GM20431 (cell line): ENCODE data around the gene GPR78.

ENCODE experiments used
- in situ Hi-C: fragments of 300-500 bp; cut with MseI, MboI; formaldehyde crosslinking; loops from one replicate; pipeline ENCODE4 v1.15.0; 2020; ENCODE audit warnings: low sequenced_read_pairs; ENCODE audit not compliant: unreplicated experiment

Gene GPR78

GRCh38 chr4:8582436-8582835 lies 2.2 kb downstream of the GPR78 start:
- in situ Hi-C loops: loop anchor here (25.0 kb wide), 1 partner anchor 120 kb away; no protein-coding TSS in a partner anchor

DNA sequence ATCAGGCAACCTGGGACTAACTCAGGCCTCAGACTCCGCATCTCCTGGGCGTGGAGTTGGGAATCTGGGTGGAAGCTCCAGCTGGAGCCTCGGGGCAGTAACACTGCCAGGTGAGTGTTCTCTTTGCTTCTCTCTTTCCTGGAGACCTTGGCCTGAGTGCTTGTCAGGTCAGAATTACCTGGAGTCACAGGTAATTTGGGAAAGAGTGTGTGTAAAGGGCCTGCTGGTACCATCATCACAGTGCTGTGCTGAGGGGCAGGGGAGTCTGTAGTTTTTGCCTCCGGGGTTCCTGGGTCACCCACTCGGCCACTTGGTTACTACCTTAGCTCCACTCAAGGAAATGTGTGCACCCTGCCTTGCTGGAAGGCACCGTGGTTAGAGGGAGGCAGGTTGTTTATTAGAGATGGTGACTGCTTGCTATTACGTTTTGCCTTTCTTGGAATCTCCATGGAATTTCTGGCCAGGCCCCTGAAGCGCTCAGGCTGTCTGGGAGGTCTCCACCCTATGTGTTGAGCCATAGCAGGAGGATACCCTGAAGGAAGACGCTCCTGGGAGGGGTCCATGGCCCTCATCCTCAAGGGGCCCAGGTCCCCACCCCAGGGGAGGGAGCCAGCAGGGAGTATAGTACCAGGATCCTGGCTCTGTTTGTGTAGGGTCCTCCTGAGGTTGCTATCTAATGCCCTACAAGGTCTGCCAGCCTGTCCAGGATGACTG lies 2.9 kb downstream of the GPR78 start:
- in situ Hi-C loops: loop anchor here (25.0 kb wide), 1 partner anchor 121 kb away; no protein-coding TSS in a partner anchor

GRCh38 chr4:8583655-8584025 lies 3.4 kb downstream of the GPR78 start:
- in situ Hi-C loops: loop anchor here (25.0 kb wide), 1 partner anchor 121 kb away; no protein-coding TSS in a partner anchor

DNA sequence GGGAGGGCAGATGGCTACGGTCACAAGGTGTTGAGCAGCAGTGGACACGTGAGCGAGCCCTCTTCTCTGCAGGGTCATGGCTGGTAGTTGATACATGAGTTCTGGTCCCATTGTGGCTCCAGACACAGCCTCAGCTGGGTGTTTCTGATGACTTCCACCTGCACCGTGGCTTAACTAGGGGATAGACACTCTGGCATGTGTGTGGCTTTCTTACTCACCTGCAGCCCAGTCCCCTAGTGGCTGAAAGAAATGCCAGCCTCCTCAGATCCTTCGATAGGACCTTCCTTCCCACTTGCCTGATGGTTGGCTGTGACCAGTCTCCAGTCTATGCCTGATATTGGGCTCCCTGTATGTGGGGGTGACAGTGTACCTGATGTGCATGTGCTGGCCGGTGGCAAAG lies 5.0 kb downstream of the GPR78 start:
- in situ Hi-C loops: loop anchor here (25.0 kb wide), 1 partner anchor 123 kb away; no protein-coding TSS in a partner anchor

DNA sequence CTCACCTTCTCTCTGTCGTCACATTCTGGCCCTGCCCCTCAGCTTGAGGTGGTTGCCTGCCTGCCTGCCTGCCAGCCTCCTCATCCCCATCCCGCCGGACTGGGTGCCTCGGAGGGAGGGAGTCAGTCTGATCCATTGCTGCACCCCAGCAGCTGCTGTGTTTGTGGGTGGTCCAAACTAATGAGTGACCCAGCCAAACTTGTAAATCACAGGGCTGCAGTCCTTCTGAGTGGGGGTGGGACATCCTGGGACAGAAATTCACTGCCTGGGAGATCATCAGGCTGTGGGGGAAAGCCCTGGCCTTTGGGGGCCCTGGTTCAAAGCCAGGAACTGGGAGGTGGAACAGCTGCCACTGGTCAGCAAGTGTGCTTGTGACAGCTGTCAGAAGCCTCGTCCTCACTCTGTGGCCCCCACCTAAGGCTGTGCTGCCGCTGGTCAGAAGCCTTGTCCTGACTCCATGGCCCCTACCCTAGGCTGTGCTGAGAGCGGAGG lies 5.6 kb downstream of the GPR78 start:
- in situ Hi-C loops: loop anchor here (25.0 kb wide), 1 partner anchor 123 kb away; no protein-coding TSS in a partner anchor

GRCh38 chr4:8586246-8586645 lies 6.1 kb downstream of the GPR78 start:
- in situ Hi-C loops: loop anchor here (25.0 kb wide), 1 partner anchor 124 kb away; no protein-coding TSS in a partner anchor

- in situ Hi-C loops: loop anchor here (25.0 kb wide), 1 partner anchor 125 kb away; no protein-coding TSS in a partner anchor
These were observed 6.7 kb downstream of the GPR78 start for GRCh38 chr4:8586671-8587468.

- in situ Hi-C loops: loop anchor here (25.0 kb wide), 1 partner anchor 125 kb away; no protein-coding TSS in a partner anchor
These were observed 7.4 kb downstream of the GPR78 start for GRCh38 chr4:8587469-8588195.

GRCh38 chr4:8588196-8588470 lies 7.9 kb downstream of the GPR78 start:
- in situ Hi-C loops: loop anchor here (25.0 kb wide), 1 partner anchor 126 kb away; no protein-coding TSS in a partner anchor

DNA sequence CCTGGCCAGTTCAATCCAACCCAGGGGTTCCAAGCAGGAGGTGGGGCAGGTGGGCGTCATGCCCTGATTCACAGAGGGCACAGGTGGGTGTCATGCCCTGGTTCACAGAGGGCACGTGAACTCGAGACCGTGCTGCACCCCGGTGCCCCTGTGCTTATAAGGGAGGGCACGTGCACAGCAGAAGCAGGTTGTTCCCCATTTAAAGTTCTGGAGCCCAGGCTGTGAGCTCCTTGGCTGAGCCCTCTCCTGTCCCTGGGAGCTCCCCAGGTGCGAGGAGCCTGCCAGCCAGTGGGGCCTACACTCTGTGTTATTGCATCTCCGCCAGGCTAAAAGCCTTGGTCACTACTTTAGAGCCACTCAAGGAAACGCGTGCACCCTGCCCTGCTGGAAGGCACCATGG lies 9.1 kb downstream of the GPR78 start:
- in situ Hi-C loops: loop anchor here (25.0 kb wide), 1 partner anchor 127 kb away; no protein-coding TSS in a partner anchor

GRCh38 chr4:8589823-8590545 lies 9.8 kb downstream of the GPR78 start:
- in situ Hi-C loops: loop anchor here (25.0 kb wide), 1 partner anchor 128 kb away; no protein-coding TSS in a partner anchor

DNA sequence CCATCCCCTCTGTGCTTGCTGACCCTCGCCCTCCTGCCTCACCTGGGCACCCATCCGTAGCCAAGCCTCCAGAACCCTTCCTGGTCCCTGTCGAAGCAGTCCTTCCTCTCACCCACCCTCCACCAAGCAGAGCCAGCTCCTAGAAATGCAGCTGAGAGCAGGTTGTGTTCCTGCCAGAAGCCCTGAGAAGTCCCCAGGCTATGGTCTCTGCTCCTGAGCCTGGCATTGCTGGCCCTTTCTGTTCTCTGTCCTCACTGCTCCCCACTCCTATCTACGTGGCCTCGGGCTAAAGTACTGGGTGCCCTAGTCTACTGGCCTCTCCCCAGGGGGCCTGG lies 10.3 kb downstream of the GPR78 start:
- in situ Hi-C loops: loop anchor here (25.0 kb wide), 1 partner anchor 128 kb away; no protein-coding TSS in a partner anchor

DNA sequence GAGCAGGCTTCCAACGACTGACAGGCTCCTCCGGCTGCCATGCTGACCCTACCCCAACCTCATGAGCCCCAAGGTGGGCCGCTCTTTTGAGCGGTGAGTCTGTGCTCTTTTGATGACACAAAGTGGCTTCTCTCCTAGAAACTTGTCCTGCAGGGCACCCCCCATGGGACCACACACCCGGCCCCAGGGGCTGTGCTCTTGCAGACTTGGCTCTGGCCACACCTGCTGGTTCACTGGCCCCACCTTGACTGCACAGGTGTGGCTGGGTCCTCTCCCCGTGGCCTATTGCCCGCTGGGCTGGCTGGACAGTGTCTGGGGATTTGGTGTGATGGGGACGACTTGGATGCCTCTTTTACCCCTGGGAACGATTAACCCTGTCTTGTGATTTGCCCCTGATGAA lies 10.9 kb downstream of the GPR78 start:
- in situ Hi-C loops: loop anchor here (25.0 kb wide), 1 partner anchor 129 kb away; no protein-coding TSS in a partner anchor

- in situ Hi-C loops: loop anchor here (25.0 kb wide), 1 partner anchor 129 kb away; no protein-coding TSS in a partner anchor
These were observed 11.6 kb downstream of the GPR78 start for GRCh38 chr4:8591626-8592365.

- in situ Hi-C loops: loop anchor here (25.0 kb wide), 1 partner anchor 130 kb away; no protein-coding TSS in a partner anchor
These were observed 12.4 kb downstream of the GPR78 start, which contains the start of gene CPZ for GRCh38 chr4:8592366-8593263. Gene CPZ, plus strand, starts transcription at chr4:8592765. Its CDS starts 69 bp downstream, at chr4:8592834.

GRCh38 chr4:8593264-8594096 lies 13.3 kb downstream of the GPR78 start:
- in situ Hi-C loops: loop anchor here (25.0 kb wide), 1 partner anchor 131 kb away; no protein-coding TSS in a partner anchor
